Calu3 (cell line): ENCODE data around the gene TMEM132D. TPM values are rescaled to one million over a fixed set of nuclear protein-coding genes. Genes with fewer than 3 reads are reported as not detected.

Experiments
- BruUV-seq: library from RNA; stranded (reverse); fragments of 400-500 nt; replicated peaks from 2 replicates; lab custom pipeline; 2021; lab: Mats Ljungman, UMichigan
- CTCF ChIA-PET: fragments of 300-600 bp; sonication (Branson Sonifier 250); formaldehyde crosslinking; loops from one replicate; lab custom pipeline; 2022; ENCODE audit warnings: antibody characterized with exemption; lab: Charles Lee
- DNase-seq: peaks from one replicate; pipeline ENCODE4 v3.0.0; 2022
- H3K27ac Mint-ChIP-seq: one replicate; pipeline ENCODE4 v1.8.0; 2022; ENCODE audit warnings: mixed read lengths; ENCODE audit not compliant: unreplicated experiment
- H3K27me3 Mint-ChIP-seq: one replicate; pipeline ENCODE4 v1.8.0; 2022; ENCODE audit warnings: mixed read lengths; ENCODE audit not compliant: unreplicated experiment
- H3K36me3 Mint-ChIP-seq: one replicate; pipeline ENCODE4 v1.8.0; 2022; ENCODE audit warnings: mild to moderate bottlenecking, moderate library complexity, mixed read lengths; ENCODE audit not compliant: insufficient read depth, unreplicated experiment
- H3K4me1 Mint-ChIP-seq: one replicate; pipeline ENCODE4 v1.8.0; 2022; ENCODE audit warnings: mild to moderate bottlenecking, low read depth, mixed read lengths; ENCODE audit not compliant: unreplicated experiment
- H3K4me3 Mint-ChIP-seq: one replicate; pipeline ENCODE4 v1.8.0; 2022; ENCODE audit warnings: mild to moderate bottlenecking, low read depth, moderate library complexity, mixed read lengths; ENCODE audit not compliant: unreplicated experiment
- H3K9me3 Mint-ChIP-seq: one replicate; pipeline ENCODE4 v1.8.0; 2022; ENCODE audit warnings: low read depth, mixed read lengths; ENCODE audit not compliant: unreplicated experiment
- intact Hi-C: fragments of 100-400 bp; cut with micrococcal nuclease; formaldehyde crosslinking; loops from one replicate; pipeline ENCODE4 v1.10.0; 2022; ENCODE audit not compliant: unreplicated experiment
- total RNA-seq: library from RNA; stranded (reverse); gene quantifications from 2 replicates; pipeline ENCODE4 v1.2.3, GENCODE V29; 2022
- TF ChIP-seq, protein P1 (sequence below): fragments of 200-600 bp; IDR thresholded peaks from one replicate; pipeline ENCODE4 v1.8.0; 2022; ENCODE audit warnings: antibody characterized with exemption; ENCODE audit not compliant: unreplicated experiment

TMEM132D gene
- total RNA-seq, 1 experiment from 2014 or later, result not detected

DNA sequence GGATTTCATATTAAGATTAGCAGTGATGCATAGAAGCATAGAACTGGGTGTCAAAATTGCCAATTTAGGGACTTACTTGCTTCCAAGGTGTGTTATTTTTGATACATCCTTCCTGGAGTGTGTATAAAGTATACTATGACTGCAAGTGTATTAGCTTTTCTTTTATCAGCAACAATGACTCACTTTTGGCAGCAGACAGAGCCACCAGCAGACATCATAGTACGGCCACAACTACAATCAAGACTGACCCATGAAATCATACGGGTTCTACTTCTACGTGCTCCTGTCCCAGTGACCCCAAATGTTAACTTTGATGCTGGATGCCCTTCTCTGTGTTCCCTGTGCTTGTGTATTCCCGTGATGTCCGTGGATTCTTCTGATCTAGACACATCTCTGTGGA, 443.9 kb downstream of the TMEM132D start:
- no peak for DNase-seq
- no peaks in the 10 kb centered on the region for H3K4me1 Mint-ChIP-seq
- peaks cover 20% of the 10 kb centered on the region for H3K9me3 Mint-ChIP-seq
- no TSS peak for BruUV-seq
- intact Hi-C loops, result no loop called here
- TF ChIP-seq, protein P1, sequence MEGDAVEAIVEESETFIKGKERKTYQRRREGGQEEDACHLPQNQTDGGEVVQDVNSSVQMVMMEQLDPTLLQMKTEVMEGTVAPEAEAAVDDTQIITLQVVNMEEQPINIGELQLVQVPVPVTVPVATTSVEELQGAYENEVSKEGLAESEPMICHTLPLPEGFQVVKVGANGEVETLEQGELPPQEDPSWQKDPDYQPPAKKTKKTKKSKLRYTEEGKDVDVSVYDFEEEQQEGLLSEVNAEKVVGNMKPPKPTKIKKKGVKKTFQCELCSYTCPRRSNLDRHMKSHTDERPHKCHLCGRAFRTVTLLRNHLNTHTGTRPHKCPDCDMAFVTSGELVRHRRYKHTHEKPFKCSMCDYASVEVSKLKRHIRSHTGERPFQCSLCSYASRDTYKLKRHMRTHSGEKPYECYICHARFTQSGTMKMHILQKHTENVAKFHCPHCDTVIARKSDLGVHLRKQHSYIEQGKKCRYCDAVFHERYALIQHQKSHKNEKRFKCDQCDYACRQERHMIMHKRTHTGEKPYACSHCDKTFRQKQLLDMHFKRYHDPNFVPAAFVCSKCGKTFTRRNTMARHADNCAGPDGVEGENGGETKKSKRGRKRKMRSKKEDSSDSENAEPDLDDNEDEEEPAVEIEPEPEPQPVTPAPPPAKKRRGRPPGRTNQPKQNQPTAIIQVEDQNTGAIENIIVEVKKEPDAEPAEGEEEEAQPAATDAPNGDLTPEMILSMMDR, result no peak
- H3K4me3 Mint-ChIP-seq, result no peak overlapping the region
- H3K27ac Mint-ChIP-seq, result no peak overlapping the region
- CTCF ChIA-PET, result no interaction called here
- no peaks in the 10 kb centered on the region for H3K36me3 Mint-ChIP-seq
- H3K27me3 Mint-ChIP-seq, result no peaks in the 10 kb centered on the region

DNA sequence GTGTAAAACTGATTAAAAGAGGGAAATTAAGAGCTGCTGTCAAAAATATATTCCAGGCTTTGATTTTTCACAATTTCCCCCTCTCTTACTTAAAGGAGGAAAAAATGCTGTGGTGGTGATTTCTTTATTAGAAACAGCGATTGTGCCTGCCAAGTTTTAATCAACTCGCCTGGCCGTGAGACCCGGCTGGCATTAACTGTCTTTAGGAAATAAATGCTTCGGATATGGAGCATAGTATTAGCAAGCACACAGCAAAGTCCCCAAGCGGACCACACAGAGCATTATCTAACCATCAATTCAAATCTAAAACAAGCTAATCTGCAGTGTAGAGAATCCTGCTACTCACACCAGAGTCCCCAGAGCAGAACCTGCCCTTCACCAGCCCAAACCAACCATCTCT, 457.1 kb downstream of the TMEM132D start:
- intact Hi-C loops, result no loop called here
- H3K27me3 Mint-ChIP-seq, result no peaks in the 10 kb centered on the region
- no peak for DNase-seq
- no peak overlapping the region for H3K4me3 Mint-ChIP-seq
- H3K27ac Mint-ChIP-seq, result no peak overlapping the region
- TF ChIP-seq, protein P1, result no peak
- BruUV-seq, result no TSS peak
- H3K4me1 Mint-ChIP-seq, result no peaks in the 10 kb centered on the region
- peaks cover 11% of the 10 kb centered on the region for H3K9me3 Mint-ChIP-seq
- CTCF ChIA-PET, result no interaction called here
- no peaks in the 10 kb centered on the region for H3K36me3 Mint-ChIP-seq

DNA sequence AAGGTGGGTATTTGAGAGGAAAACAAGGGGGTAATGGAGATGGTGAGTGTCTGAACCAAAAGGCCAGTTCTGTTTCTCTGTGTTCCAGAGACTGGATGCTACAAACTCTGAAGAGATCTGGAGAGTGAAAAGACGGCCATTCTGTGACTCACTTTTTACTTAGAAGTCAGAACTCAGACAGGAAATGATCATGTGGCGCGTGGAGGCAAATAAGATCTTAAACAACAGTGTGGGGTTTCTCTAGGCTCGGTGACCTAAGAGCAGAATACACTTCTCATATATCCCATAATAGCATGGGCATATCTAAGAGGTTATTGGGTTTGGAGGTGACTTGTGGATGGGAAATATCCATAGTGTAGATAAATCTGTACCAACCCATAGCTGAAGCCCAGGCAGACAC, 463.5 kb downstream of the TMEM132D start:
- BruUV-seq, result no TSS peak
- Mint-ChIP-seq H3K9me3 (peaks cover 15% of the 10 kb centered on the region), H3K36me3 (no peaks in the 10 kb centered on the region), H3K4me1 (no peaks in the 10 kb centered on the region), H3K27me3 (no peaks in the 10 kb centered on the region), H3K4me3 (no peak overlapping the region), H3K27ac (no peak overlapping the region)
- TF ChIP-seq, protein P1, result no peak
- CTCF ChIA-PET, result no interaction called here
- no peak for DNase-seq
- intact Hi-C loops, result no loop called here

DNA sequence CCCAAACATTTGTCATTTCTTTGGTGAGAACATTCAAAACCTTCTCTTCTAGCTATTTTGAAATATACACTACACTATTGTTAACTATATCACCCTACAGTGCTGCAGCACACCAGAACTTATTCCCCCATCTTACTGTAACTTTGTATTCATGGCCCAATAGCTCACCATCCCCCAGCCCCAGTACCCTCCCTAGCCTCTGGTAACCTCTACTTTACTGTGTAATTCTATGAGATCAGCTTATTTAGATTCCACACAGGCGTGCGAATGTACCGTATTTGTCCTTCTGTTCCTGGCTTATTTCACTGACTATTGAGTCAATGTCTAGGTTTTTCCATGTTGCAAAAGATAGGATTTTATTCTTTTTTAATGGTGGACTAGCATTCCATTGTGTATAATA, 469.0 kb downstream of the TMEM132D start:
- Mint-ChIP-seq H3K27me3 (no peaks in the 10 kb centered on the region), H3K27ac (no peak overlapping the region), H3K36me3 (no peaks in the 10 kb centered on the region), H3K9me3 (peaks cover 14% of the 10 kb centered on the region), H3K4me3 (no peak overlapping the region), H3K4me1 (no peaks in the 10 kb centered on the region)
- CTCF ChIA-PET, result no interaction called here
- TF ChIP-seq, protein P1, result no peak
- BruUV-seq, result no TSS peak
- no peak for DNase-seq
- intact Hi-C loops, result no loop called here
